Endothelial cell of umbilical vein (primary cell): ENCODE data around the gene NR2F6. TPM values are rescaled to one million over a fixed set of nuclear protein-coding genes. Genes with fewer than 3 reads are reported as not detected.

Experiments
- BruUV-seq: library from RNA; stranded (reverse); fragments of 400-500 nt; replicated peaks from 2 replicates; lab custom pipeline; 2021; lab: Mats Ljungman, UMichigan
- CTCF ChIA-PET: fragments of 300-600, 350-600 bp; sonication (Branson Sonifier 250); formaldehyde crosslinking; loops from one replicate; lab custom pipeline; 2021; ENCODE audit warnings: antibody characterized with exemption, inconsistent platforms; lab: Charles Lee
- POLR2A ChIA-PET: fragments of 300-600, 350-600 bp; sonication (Branson Sonifier 250); formaldehyde crosslinking; loops from one replicate; lab custom pipeline; 2021; ENCODE audit warnings: antibody characterized with exemption, inconsistent platforms; lab: Charles Lee
- DNase-seq: peaks from one replicate; pipeline ENCODE4 v3.0.0-alpha.2; 2011; ENCODE audit warnings: low read depth, low spot score
- FAIRE-seq: peaks from 2 replicates; lab custom pipeline; 2011; peaks lifted over from hg19 to GRCh38; lab: Jason Lieb, UNC
- H2AFZ ChIP-seq: 2 replicates; pipeline ENCODE4 v1.6.0; 2012; ENCODE audit warnings: low read depth, low read length, control low read depth, inconsistent platforms
- H3K27ac ChIP-seq: 2 replicates; pipeline ENCODE4 v1.5.1; 2011; ENCODE audit warnings: low read depth, mild to moderate bottlenecking, control low read depth, low read length, moderate library complexity; ENCODE audit not compliant: insufficient read depth
- H3K27me3 ChIP-seq, 2 experiments: 2 replicates each; pipeline versions ENCODE4 v1.6.0 to v1.6.1; 2011; ENCODE audit warnings: low read length in 2 of 2, mixed read lengths in 1 of 2; ENCODE audit not compliant: control insufficient read depth in 2 of 2, insufficient read depth in 2 of 2
- H3K36me3 ChIP-seq, 2 experiments: 2 replicates in 1 of 2; 3 replicates in 1 of 2; pipeline ENCODE4 v1.5.1; 2011; ENCODE audit warnings: low read length in 2 of 2, mild to moderate bottlenecking in 1 of 2, moderate library complexity in 1 of 2; ENCODE audit not compliant: control insufficient read depth in 2 of 2, insufficient read depth in 2 of 2; ENCODE audit errors: extremely low read depth in 1 of 2
- H3K4me1 ChIP-seq: 3 replicates; pipeline ENCODE4 v1.5.1; 2011; ENCODE audit warnings: mild to moderate bottlenecking, low read length; ENCODE audit not compliant: control insufficient read depth, insufficient read depth; ENCODE audit errors: extremely low read depth
- H3K4me2 ChIP-seq: 2 replicates; pipeline ENCODE4 v1.6.1; 2011; ENCODE audit warnings: low read length, control low read depth, mixed read lengths; ENCODE audit not compliant: insufficient read depth
- H3K4me3 ChIP-seq, 3 experiments: fragments of 200-600 bp in 1 of 3; sonication (generic), shearing (Covaris generic) in 1 of 3; replicated peaks in 1 of 3; 2 replicates each; pipeline ENCODE4 v1.5.1; 2011 to 2016; ENCODE audit warnings: control low read depth in 3 of 3, low read length in 3 of 3, mild to moderate bottlenecking in 2 of 3, inconsistent platforms in 1 of 3, low read depth in 1 of 3, moderate library complexity in 1 of 3; ENCODE audit not compliant: insufficient read depth in 1 of 3
- H3K79me2 ChIP-seq: 2 replicates; pipeline ENCODE4 v1.6.0; 2012; ENCODE audit warnings: low read length, inconsistent platforms; ENCODE audit not compliant: control insufficient read depth, insufficient read depth
- H3K9ac ChIP-seq: replicated peaks from 2 replicates; pipeline ENCODE3; 2011; ENCODE audit warnings: low read length, control low read depth; ENCODE audit not compliant: insufficient read depth; ENCODE audit errors: extremely low read depth
- H3K9me1 ChIP-seq: replicated peaks from 3 replicates; pipeline ENCODE4 v1.6.0; 2011; ENCODE audit warnings: mild to moderate bottlenecking, low read length; ENCODE audit not compliant: control insufficient read depth, insufficient read depth; ENCODE audit errors: extremely low read depth
- H3K9me3 ChIP-seq: replicated peaks from 2 replicates; pipeline ENCODE4 v1.5.1; 2012; ENCODE audit warnings: low read length, inconsistent platforms; ENCODE audit not compliant: control insufficient read depth, insufficient read depth
- H4K20me1 ChIP-seq: replicated peaks from 2 replicates; pipeline ENCODE3; 2011; ENCODE audit warnings: mild to moderate bottlenecking, low read length; ENCODE audit not compliant: control insufficient read depth, insufficient read depth; ENCODE audit errors: extremely low read depth
- CTCF ChIP-seq, 2 donors: IDR thresholded peaks; 1 replicate in 1 of 2; 2 replicates in 1 of 2; pipeline ENCODE4 v1.5.1; 2011; ENCODE audit warnings: low read length in 2 of 2, mild to moderate bottlenecking in 2 of 2, moderate library complexity in 2 of 2, control low read depth in 1 of 2, inconsistent platforms in 1 of 2, low read depth in 1 of 2; ENCODE audit not compliant: insufficient read depth in 1 of 2; ENCODE audit errors: extremely low read depth in 1 of 2
- EZH2 ChIP-seq: IDR thresholded peaks from 2 replicates; pipeline ENCODE4 v1.6.1; 2012; ENCODE audit warnings: borderline replicate concordance, low read depth, mild to moderate bottlenecking, moderate library complexity, low read length, inconsistent platforms; ENCODE audit not compliant: severe bottlenecking
- FOS ChIP-seq: IDR thresholded peaks from 2 replicates; pipeline ENCODE4 v1.6.1; 2011; ENCODE audit warnings: mild to moderate bottlenecking, low read length, moderate library complexity, borderline replicate concordance; ENCODE audit not compliant: insufficient read depth
- GATA2 ChIP-seq: IDR thresholded peaks from 2 replicates; pipeline ENCODE4 v1.7.0; 2011; ENCODE audit warnings: low read depth, mild to moderate bottlenecking, moderate library complexity, mixed read lengths, low read length; ENCODE audit not compliant: insufficient read length, insufficient read depth
- JUN ChIP-seq: IDR thresholded peaks from 2 replicates; pipeline ENCODE4 v1.6.1; 2011; ENCODE audit warnings: borderline replicate concordance, low read depth; ENCODE audit not compliant: insufficient read length, insufficient read depth
- MYC ChIP-seq: IDR thresholded peaks from one replicate; pipeline ENCODE4 v1.6.1; 2011; ENCODE audit warnings: mild to moderate bottlenecking, low read depth, low read length
- POLR2A ChIP-seq: IDR thresholded peaks from 2 replicates; pipeline ENCODE4 v1.6.1; 2012; ENCODE audit warnings: low read depth, mild to moderate bottlenecking, control low read depth, low read length
- POLR2AphosphoS5 ChIP-seq: IDR thresholded peaks from 2 replicates; pipeline ENCODE4 v1.6.1; 2012; ENCODE audit warnings: low read depth, mild to moderate bottlenecking, control low read depth, low read length, moderate library complexity; ENCODE audit not compliant: insufficient read depth
- dilution Hi-C: fragments of 300-500 bp; cut with MboI; formaldehyde crosslinking; loops from one replicate; pipeline ENCODE4 v1.15.0; 2019; ENCODE audit warnings: low sequenced_read_pairs; ENCODE audit not compliant: extremely low pct_ligation_motif_present
- intact Hi-C: fragments of 100-400 bp; cut with micrococcal nuclease; formaldehyde crosslinking; loops from one replicate; pipeline ENCODE4 v1.10.0; 2022
- polyA plus RNA-seq, 4 experiments: library from polyadenylated mRNA; depleted of rRNA in 3 of 4; stranded (reverse) in 3 of 4; unstranded in 1 of 4; fragments of >200 nt; gene quantifications; 2 replicates each; pipeline versions ENCODE4 v1.2.1 to v1.2.3, GENCODE V29; 2011 to 2012; ENCODE audit warnings: missing spikeins in 1 of 4
- total RNA-seq: library from RNA; stranded (reverse); gene quantifications from 2 replicates; pipeline ENCODE4 v1.2.3, GENCODE V29; 2021
- TF ChIP-seq, protein P1 (sequence below): IDR thresholded peaks from 2 replicates; pipeline ENCODE4 v1.6.1; 2011; ENCODE audit not compliant: insufficient read depth, insufficient read length

NR2F6 gene
- total and polyA plus RNA-seq, 2 donors (not counting 3 experiments of a cell fraction or from before 2014, with no cell fraction given): 36.1 to 38.9 TPM

DNA sequence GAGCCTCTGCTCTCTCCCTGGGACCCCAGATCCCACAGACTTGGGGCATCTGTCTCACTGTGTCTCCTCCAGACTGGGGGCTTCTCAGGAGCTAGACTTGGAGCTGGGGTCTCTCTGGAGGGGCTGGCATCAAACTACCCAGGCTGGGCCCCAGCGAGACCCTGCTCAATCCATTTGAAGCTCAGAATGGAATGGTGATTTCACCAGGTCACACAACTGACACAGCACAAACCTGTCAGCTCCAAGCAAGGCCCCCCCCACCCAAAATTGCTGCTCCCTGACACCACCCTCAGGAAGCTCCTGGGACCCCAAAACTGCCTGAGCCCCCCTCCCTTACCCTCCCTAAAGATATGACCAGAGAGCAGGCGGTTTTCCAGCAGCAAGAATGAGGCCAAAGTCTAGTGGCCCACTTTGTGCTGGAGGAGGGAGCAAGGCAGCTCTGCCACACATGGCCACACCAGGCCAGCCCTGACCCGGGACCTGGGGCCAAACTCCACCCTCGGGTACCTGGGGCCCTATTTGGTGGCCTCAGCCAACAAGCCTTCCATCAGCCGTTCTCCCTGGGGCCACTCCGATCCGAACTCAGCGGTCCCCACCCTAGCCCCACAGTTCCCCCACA is 2.4 kb downstream of the NR2F6 start:
- no peaks in the 10 kb centered on the region for H3K36me3 ChIP-seq
- H3K9me3 ChIP-seq: no peaks in the 10 kb centered on the region
- peak overlapping the region; percentile 65 to 84 (median 74) for H3K4me3 ChIP-seq
- H3K4me2 ChIP-seq: peak overlapping the region; percentile 81
- H4K20me1 ChIP-seq: no peaks in the 10 kb centered on the region
- no peaks in the 10 kb centered on the region for H3K27me3 ChIP-seq
- no peak for DNase-seq
- peaks cover 27% of the 10 kb centered on the region for H3K79me2 ChIP-seq
- dilution Hi-C loops (no loop called here), intact Hi-C loops (no loop called here)
- no peaks in the 10 kb centered on the region for H3K9me1 ChIP-seq
- TF ChIP-seq FOS (no peak), MYC (no peak), POLR2A (no peak), POLR2AphosphoS5 (no peak), JUN (no peak), EZH2 (no peak), CTCF (IDR thresholded peaks at IDR 0.05; ENCODE audit: extremely low read depth in 1 of 2, insufficient read depth in 1 of 2, low read depth in 1 of 2, low read length in 2 of 2) (no peak), GATA2 (no peak)
- TF ChIP-seq, protein P1, sequence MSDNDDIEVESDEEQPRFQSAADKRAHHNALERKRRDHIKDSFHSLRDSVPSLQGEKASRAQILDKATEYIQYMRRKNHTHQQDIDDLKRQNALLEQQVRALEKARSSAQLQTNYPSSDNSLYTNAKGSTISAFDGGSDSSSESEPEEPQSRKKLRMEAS: no peak
- no peak overlapping the region for H3K27ac ChIP-seq
- H3K4me1 ChIP-seq: peaks cover 20% of the 10 kb centered on the region
- no peak overlapping the region for H2AFZ ChIP-seq
- no TSS peak for BruUV-seq
- ChIA-PET CTCF (interaction anchor here (0.9 to 1.8 kb wide), 4 partner anchors 8 to 38 kb away, joined by 3 to 13 read pairs (median 4); partner anchors contain the start of gene OCEL1), POLR2A (no interaction called here)
- peak overlapping the region; percentile 51 for H3K9ac ChIP-seq
- no peak for FAIRE-seq
